ENCODE data around the gene CEACAM7.

GRCh38 chr19:41707502-41707812, 19.4 kb upstream of the CEACAM7 start:
- TF ChIP-seq CTCF (IDR thresholded peaks at IDR 0.05) (no peak), POLR2A (IDR thresholded peaks at IDR 0.05) (no peak)

Measured in vagina (tissue), 2 donors.